ENCODE results near the gene METTL17.
"Not testable (repeated sequence)": the region's sequence is repeated elsewhere in the genome, so short reads cannot be mapped to it uniquely, and the experiment has no call there.

DNA sequence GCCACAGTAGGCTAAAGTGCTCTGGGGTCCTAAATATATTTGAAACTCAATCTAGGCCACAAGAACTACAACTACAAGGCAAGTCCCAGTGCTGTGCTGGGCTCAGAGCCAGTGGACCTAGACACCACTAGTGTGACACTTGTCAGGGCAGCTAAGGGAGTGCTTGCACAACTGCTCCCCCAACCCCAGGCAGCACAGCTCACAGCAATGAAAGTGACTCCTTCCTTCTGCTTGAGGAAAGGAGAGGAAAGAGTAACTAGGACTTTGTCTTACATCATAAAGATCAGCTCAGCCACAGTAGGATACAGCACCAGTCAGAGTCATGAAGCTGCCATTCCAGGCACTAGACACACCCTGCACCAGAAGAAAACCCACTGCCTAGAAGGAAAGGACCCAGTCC, 30.8 kb upstream of the METTL17 start:
- TF ChIP-seq POLR2A (IDR thresholded peaks at IDR 0.05; ENCODE audit: insufficient read depth in 1 of 2, low read depth in 2 of 2, low read length in 2 of 2); TARDBP (CRISPR knock-in tag; IDR thresholded peaks at IDR 0.05); ZFP37 (CRISPR knock-in tag; IDR thresholded peaks at IDR 0.05; ENCODE audit: borderline replicate concordance): not testable (repeated sequence)

Measured in HepG2 (cell line).